Measurements from ENCODE around the gene MAPK4. TPM values are rescaled to one million over a fixed set of nuclear protein-coding genes. Genes with fewer than 3 reads are reported as not detected.
A peak's percentile ranks its signal among the peaks of the same experiment; 100 is the strongest.

MAPK4 gene
- total RNA-seq, 1 experiment from 2014 or later, result not detected

DNA sequence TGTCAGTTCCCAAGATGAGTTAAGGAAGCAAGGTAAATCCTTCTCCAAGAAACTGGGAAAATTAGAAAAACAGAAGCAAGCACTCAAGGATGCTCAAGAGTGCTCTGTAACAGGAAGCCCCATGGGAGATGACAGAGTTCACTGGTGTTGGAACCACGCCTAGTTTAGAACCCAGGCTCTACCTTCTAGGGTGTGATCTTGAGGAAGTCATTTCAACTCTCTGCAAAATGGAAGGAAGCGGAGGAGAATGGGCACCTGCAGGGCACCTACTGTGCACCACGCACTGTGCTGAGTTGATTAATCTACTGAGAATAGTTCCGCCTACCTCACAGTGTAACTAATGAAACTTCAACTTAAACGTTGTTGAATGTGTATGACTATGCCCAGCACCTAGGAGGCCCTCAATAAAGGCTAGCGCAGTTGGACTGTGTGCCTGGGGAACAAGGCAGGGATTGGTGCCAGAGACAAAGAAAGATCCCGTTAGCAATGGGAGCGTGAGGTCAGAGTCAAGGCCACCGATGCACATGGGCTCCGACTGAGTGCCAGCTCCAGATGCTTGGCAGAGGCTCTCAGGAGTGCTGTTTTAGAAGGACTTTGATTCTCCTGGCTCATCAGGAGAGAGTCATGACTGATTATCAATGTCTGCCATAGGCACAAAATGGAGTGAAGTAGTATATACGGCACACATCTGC is 93.7 kb downstream of the MAPK4 start:
- DNase-seq (ENCODE audit: low read depth), result no peak

DNA sequence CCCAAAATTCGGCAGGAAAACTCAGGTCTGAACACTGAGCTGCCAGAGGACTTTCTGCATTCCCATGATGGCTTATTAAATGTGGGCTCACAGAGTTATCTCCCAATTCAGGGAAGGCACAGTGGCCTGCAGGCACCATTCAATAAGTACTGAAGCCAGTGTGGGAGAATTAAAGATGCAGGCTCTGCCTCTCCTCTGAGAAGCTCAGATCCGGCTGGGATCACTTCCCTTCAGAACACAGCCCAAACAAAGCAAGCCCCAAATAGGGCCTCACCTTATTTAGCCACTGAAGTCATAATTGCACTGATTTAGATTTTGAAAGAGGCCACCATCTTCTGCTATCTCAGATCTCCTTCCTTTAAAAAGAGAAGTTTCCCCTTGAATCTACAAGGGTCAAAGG is 94.3 kb downstream of the MAPK4 start:
- no peak for DNase-seq (ENCODE audit: low read depth)

DNA sequence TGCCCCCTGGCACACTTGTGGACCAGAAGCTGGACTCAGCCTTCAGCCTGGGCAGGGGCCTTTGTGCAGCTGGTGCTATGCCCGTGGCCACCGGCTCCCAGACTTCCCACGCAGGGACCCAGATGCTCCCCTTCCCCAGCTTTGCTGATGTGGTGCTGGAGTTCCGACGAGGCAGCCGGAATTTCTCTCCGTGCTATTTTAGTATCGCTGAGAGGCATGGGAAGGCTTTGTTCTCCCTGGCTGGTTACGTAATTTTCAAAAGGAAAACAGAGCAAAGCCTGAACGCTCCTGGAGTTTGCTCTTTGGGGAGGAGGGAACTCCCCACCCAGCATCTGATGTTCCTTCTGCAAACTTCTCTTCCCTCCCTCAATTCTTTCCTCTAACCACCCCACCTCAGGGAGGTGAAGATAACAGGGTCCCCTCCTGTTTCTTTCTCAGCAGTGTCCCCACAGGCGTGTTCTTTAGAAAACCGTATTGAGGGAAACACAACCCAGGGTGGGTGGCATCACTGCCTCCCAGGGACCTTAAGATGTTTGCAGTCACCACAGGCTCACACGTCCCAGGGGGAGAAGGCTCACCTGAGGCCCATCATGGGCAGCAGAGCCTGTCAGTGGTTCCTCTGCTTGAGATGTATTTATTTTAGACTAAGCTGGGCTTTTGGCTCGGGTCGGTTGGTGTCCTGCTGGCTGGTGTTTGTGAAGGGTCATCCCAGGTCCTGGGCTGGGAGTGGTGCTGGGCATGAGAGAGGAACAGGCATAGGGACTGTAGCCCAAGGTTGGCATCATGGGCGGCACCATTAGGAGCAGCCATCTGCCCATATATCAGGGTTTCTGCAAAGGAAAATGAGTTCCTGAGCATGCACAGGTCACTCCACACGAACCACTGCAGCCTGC is 95.0 kb downstream of the MAPK4 start:
- DNase-seq (ENCODE audit: low read depth), result no peak

DNA sequence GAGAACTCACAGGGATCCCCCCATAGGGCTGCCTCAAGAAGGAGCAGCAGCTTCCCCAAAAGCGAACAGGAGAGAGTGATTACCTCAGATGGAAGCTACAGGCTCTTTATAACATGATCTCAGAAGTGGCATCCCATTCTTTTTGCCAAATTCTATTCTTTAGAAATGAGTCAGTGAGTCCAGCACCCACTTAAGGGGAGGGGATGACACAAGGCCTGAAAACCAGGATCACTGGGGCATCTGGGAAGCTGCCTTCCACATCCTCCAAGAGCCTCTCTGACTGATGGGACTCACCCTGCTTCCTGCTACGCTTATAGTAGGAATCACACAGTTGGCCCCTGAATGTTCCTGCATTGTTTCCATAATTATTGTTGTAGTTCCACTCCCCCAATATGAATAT is 96.5 kb downstream of the MAPK4 start:
- no peak for DNase-seq (ENCODE audit: low read depth)

DNA sequence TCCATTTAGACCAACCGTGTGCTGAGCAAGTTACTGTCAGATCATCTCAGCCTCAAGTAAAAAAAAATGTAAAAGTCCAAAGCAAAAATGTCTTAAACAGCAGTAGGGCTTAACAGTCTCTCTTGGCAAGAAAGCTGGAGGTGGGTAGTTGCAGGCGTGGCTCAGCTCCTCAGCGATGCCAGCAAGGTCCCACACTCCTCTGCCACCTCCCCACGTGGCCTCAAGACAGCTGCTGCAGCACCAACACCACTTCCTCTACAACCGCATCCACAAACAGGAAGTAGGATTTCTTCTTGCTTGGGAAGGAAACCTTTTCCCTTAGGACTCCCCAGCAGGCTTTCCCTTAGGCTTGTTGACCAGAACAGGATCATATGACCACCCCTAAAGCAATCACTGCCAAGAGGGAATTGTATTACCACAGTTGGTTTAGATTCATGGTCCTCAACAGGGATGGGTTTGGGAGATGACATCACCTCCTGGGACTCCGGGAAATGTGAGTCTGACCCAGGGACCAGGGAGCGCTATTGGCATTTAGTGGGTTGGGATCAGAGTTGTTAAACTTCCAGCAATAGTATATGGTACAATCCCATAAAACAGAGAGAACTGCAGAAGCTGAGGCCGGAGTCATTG is 97.1 kb downstream of the MAPK4 start:
- DNase-seq (ENCODE audit: low read depth), result no peak

DNA sequence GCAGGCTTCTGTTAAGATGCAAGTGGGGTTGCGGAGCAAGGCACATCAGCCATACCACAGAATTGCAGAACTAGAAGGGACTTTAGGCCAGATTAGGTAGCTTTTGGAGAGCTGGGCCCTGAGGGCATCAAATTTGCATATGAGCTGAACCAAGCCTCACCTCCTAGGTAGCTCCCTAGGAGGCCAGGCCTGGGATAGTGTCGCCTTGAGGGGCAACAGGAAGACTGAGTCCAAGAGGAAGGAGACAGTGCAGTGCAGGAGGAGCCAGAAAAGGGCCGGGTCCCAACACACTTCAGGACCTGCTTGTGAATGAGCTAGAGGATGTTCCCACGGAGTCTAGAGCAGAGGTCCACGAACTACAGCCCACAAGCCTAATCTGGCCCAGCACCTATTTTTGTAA is 98.7 kb downstream of the MAPK4 start:
- DNase-seq (ENCODE audit: low read depth), result no peak

DNA sequence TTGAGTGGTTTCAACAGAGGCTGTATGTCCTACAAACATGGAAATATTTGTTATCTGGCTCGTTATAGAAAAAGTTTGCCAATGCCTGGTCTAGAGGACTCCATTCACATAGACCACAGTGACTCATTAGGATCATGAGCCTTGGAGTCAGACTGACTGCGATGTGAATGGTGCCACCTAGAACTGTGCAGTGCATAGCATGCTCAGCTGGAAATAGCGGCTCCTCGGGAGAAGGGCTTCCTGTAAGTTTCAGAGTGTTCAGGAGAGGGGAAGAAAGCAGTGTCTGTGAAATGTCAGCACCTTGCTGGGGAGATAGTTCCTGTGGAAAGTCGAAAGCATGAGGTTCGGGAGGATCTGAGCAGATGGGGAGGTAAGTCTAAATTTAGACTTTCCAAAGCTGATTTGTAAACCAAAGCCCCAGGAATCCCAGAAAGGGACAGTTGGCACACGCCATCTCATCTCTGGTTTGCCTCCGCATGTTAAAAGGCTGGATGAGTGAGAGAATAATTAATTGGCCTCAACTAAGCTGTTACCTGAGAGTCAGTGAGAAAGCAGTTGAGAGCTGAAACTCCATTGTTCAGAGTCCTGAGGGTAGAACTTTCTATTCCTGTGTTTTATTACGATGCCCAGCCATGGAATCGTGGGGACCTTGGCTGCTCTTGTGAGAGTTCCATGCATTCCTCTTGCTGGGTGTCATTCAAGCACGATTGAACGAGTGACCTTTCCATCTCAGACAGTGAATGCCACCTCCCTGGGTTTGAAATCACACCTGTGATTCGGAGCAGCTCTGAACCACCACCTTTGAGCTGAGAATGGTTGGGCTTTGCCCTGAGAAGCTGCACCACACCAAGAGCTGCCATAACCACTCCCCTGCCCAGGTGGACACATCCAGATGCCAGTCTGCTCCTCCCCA is 99.5 kb downstream of the MAPK4 start:
- peak; percentile 26 for DNase-seq (ENCODE audit: low read depth)

DNA sequence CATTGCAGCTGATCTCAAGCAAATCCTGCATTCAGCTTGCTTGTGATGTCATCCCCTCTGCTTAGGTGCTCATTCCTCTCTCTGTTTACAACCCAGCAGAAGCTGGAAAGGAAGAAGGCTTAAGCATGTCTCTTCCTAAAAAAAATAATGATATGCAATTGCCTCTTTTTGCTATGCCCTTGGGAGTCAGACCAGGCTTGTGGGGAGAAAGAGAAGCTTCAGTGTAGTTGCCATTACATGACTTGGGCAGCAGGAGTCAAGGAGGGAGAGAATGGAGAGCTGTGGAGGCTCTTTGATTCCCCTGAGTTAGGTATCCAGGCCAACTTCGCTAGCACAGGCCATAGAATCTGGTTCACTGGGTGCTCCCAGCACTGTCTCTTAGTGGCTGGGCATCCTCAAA is 101.1 kb downstream of the MAPK4 start:
- DNase-seq (ENCODE audit: low read depth), result no peak

DNA sequence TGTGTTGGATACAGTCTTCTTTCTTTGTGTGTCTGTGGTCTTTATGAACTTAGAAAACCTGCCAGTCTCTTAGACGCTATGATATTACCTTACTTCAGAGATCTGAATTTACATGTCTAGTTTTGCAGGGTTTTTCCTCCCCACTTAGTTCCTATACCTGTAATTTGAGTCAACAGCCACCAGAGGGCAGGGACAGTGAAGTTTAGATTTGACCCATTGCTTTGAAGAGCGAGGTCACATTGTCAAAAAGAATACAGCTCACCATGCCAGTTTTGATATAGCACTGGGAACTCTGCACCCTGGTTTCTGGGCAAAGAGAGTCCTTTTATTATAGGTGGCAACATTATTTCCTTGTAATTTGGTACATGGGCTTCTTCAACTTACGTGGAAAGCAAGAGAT is 102.3 kb downstream of the MAPK4 start:
- DNase-seq (ENCODE audit: low read depth), result peak; percentile 13

DNA sequence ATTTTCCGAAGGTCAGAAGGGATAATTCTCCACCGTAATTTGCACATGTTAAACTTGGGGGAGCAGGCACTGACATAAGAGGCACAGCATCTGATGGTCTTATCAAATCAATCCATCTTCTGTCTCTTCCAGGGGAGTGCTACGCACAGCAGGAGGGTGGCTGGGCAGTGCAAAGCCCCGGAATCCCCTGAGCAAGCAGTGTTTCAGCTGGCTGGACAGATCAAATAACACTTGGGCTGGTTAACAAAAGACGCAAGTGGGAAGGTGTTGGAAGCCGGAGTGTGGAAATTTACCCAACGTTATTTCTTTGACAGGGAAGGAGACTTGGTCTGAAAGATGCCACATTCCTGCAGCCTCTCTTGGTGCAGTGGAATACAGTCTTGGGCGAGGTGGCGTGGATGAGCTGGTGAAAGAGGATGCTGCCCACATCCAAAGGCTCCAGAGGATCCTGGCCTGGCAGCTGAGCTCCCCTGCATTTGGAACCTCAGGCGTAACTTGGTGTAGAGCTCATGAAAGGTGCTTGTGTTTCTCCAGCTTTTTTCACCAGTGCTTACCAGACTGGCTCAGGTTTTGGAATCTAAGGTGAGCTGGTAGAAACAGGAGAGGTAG is 103.0 kb downstream of the MAPK4 start:
- no peak for DNase-seq (ENCODE audit: low read depth)

DNA sequence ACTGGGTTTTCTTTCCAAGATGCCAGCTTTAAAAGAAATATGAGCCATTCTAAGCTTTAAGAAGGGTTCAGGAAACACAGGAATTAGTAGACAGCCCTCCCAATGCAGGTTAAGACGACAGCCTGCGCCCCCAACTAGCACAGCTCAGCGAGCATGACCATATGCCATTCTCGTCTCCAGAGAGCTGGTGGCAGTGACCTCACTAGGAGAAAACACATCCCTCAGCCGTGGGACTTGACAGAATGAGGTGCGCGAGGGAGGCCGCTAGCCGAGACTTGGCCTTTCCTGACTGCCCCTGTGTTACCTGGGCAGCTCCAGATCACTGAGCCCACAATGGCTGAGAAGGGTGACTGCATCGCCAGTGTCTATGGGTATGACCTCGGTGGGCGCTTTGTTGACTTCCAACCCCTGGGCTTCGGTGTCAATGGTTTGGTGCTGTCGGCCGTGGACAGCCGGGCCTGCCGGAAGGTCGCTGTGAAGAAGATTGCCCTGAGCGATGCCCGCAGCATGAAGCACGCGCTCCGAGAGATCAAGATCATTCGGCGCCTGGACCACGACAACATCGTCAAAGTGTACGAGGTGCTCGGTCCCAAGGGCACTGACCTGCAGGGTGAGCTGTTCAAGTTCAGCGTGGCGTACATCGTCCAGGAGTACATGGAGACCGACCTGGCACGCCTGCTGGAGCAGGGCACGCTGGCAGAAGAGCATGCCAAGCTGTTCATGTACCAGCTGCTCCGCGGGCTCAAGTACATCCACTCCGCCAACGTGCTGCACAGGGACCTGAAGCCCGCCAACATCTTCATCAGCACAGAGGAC is 103.9 kb downstream of the MAPK4 start:
- DNase-seq (ENCODE audit: low read depth), result no peak

DNA sequence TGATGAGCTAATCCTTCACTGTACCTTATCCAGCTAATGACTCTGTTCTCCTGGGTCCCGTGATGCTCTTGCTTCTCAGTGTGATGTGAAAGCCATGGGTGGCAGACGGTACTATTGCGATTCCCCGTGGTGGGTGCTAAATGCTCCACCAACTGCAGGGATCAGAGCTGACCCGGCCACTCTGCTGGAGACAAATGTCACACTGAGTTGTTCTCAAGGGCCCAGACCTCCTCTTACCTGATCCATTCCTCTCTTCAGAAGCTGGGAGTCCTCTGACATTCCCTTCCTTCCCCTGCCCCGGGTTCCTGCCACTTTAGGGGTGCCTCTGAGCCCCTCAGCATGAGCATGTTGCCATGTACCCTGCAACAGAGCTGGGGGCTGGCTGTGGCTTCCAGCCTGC is 105.1 kb downstream of the MAPK4 start:
- no peak for DNase-seq (ENCODE audit: low read depth)

DNA sequence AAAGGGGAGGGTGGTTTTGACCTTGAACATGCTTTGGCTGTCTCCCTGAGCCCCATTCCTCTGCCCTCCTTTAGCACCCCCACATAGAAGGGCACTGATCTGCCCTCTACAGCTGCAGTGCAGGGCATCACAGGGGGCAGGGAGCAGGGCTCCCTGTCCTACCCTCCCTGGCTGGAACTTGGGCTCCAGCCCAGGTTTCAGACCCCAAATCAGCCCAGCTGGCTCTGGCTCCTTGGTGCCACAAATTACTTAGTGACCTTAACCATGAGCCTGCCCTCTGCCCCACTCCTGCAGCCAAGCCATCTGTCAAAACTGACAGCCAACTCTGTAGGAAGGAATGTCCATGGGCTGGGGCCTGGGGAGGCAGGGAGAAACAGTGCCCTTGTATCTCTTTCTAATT is 105.6 kb downstream of the MAPK4 start:
- no peak for DNase-seq (ENCODE audit: low read depth)

DNA sequence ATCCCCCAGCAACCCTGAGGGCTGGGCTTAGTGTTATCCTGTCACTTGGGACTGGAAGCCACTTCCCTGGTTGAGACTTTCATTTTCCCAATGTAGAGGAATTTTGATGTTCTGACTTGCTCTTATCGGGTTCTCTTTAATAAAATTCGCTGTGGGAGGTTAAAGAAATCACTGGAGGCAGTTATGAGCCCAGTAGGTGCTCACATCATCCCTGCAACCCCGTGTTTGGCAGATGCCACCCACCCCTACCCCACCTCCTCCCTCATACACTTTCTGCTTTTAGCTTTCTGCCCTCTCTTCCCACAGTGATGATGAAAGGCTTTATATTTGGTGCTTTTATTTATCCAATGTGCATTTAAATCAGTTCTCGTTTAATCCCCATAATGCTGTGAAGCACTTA is 106.6 kb downstream of the MAPK4 start:
- no peak for DNase-seq (ENCODE audit: low read depth)

DNA sequence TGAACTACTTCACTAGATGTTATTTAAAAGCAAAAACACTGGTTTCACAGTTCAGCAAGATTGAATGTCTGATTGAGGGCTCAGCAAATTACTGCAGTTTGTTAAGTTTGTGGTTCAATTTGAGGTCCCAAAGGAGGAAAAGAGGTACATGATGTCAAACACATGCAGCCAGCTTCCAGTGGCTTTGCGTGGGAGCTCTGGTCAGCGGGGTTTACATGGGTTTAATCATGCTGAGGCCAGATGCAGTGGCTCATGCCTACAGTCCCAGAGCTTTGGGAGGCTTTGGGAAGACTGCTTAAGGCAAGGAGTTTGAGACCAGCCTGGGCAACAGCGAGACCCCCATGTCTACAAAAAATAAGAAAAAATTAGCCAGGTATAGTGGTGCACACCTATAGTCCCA is 111.5 kb downstream of the MAPK4 start:
- DNase-seq (ENCODE audit: low read depth), result no peak

DNA sequence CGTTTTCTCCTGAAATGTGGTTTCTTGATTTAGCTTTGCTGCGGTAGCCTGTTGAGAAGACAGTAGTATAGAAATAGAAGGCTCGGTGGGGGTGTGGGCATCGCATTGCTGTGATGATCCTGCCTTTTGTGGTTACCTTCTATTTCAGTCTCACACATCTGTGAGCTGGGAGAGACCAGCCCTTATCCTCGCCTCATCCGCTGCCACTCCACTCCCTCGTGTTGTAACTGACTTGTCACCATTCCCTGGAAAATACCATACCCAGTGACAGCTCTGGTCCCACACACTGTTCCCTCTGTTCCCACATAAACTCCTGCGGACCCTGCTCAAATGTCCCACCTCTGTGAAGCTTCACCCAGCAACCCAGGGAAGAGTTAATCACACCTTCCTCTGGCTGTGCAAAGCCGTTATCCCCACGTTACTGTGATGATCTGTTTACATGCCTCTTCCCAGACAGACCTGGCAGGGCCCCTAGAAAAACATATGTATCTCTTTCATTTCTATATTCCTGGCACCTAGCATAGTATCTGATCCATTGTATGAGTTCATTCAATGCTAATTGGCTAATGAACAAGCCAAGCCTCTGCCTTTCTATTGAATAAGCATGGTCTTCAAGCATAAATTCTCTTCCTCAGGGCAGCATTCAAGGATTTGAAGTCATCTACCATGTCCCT is 114.6 kb downstream of the MAPK4 start:
- DNase-seq (ENCODE audit: low read depth), result no peak

DNA sequence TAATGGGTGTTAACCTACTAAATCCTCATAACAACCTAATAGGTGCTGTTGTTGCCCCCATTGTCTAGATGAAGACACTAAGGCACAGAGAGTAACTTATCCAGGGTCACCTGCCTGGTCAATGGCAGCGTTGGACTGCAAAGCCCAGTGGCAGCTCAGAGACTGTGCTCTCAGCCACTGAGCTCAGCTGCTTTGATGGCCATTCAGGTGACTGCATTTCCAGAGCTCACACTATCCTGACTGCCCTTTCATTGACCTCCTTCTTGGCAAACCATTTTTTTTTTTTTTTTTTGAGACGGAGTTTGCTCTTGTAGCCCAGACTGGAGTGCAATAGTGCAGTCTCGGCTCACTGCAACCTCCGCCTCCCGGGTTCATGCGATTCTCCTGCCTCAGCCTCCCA is 115.2 kb downstream of the MAPK4 start:
- DNase-seq (ENCODE audit: low read depth), result no peak

DNA sequence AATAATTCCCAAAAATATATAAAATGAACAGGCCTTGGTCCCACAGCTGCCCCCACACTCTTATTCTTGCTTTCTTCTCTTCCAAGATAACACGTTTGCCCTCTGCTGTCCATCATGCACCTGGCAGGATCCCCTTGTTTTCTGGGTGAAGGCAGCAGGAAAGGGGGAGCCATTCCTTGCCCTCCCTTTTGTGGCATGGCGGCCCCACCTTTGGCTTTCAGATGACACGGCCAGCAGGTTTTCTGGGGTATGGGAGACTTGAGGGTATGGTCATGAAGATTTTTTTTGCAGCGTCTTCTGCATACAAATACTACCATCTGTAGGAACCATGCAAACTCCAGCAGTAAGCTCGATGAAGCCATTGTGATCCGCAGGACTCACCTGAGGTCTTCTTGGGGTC is 118.8 kb downstream of the MAPK4 start:
- no peak for DNase-seq (ENCODE audit: low read depth)

DNA sequence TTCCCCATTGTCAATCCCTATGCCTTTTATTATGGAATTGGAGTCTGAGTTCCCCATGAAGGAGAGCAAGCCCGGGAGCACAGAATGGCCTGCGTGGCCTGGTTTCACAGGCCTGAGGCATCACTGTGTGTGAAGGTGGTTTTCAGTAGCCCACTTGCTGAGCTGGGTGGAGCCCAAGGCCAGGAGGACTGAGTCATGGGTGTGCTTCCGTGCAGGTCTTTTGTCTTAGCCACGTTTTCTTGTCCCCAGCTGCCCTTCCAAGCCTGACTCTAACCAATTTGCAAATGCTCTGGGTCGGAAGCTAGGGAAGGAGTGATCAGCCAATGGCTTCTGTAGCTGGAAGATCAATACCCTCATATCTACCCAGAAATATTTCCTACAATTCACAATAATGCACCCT is 119.2 kb downstream of the MAPK4 start:
- no peak for DNase-seq (ENCODE audit: low read depth)

DNA sequence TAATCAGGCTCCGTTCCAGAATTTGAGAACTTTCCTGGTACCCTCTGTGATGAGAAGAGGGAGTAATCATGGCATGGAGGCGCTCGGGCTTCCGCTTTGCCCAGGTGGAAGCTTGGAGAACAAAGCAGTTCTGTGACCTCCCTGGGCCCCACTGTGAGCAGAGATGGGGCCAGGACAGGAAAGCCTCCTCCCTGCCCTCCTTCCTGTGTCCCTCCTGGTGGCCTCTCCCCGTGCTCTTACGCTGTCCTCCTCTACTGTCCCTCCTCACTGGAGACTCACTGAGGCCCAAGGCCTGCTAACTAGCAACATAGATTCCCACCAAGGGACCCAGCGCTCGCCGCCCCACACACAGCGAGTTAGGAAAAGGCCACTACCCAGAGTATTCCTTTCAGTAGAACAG is 119.8 kb downstream of the MAPK4 start:
- DNase-seq (ENCODE audit: low read depth), result no peak
